WTC11 (cell line): ENCODE measurements around the gene SLC39A3. TPM values are rescaled to one million over a fixed set of nuclear protein-coding genes. Genes with fewer than 3 reads are reported as not detected.

Source experiments
- CREB1 ChIP-seq: sonication (generic); formaldehyde crosslinking; IDR thresholded peaks from 2 replicates; pipeline ENCODE4 v1.8.0; 2023; ENCODE audit warnings: mild to moderate bottlenecking, missing genetic modification reagents
- CREM ChIP-seq: sonication (generic); formaldehyde crosslinking; IDR thresholded peaks from 2 replicates; pipeline ENCODE4 v1.8.1; 2022; ENCODE audit warnings: mild to moderate bottlenecking, missing genetic modification reagents, moderate library complexity
- ESRRA ChIP-seq: sonication (generic); formaldehyde crosslinking; IDR thresholded peaks from 2 replicates; pipeline ENCODE4 v1.8.1; 2022; ENCODE audit warnings: mild to moderate bottlenecking, missing genetic modification reagents, borderline replicate concordance
- FOXJ3 ChIP-seq: sonication (generic); formaldehyde crosslinking; IDR thresholded peaks from 2 replicates; pipeline ENCODE4 v1.9.0; 2021; ENCODE audit warnings: missing genetic modification reagents, mild to moderate bottlenecking, borderline replicate concordance
- GTF2I ChIP-seq: fragments of 250-450 bp; sonication (Bioruptor Pico); conservative IDR thresholded peaks from 2 replicates; pipeline ENCODE4 v1.4.0; 2021; ENCODE audit warnings: mild to moderate bottlenecking
- JUN ChIP-seq: sonication (generic); formaldehyde crosslinking; IDR thresholded peaks from 2 replicates; pipeline ENCODE4 v1.8.0; 2023; ENCODE audit warnings: mild to moderate bottlenecking, missing genetic modification reagents
- KAT7 ChIP-seq: sonication (generic); formaldehyde crosslinking; IDR thresholded peaks from 2 replicates; pipeline ENCODE4 v1.8.1; 2023; ENCODE audit warnings: missing genetic modification reagents, mild to moderate bottlenecking, borderline replicate concordance
- NR1H2 ChIP-seq: sonication (generic); formaldehyde crosslinking; IDR thresholded peaks from 2 replicates; pipeline ENCODE4 v1.9.0; 2021; ENCODE audit warnings: mild to moderate bottlenecking, moderate library complexity, missing genetic modification reagents
- NR2C2 ChIP-seq: sonication (generic); formaldehyde crosslinking; IDR thresholded peaks from 2 replicates; pipeline ENCODE4 v1.8.0; 2022; ENCODE audit warnings: mild to moderate bottlenecking, missing genetic modification reagents
- NR3C1 ChIP-seq: sonication (generic); formaldehyde crosslinking; conservative IDR thresholded peaks from 2 replicates; pipeline ENCODE4 v1.8.1; 2023; ENCODE audit warnings: low read depth, mild to moderate bottlenecking, missing genetic modification reagents
- OVOL2 ChIP-seq: fragments of 250-450 bp; sonication (Bioruptor Pico); IDR thresholded peaks from 2 replicates; pipeline ENCODE4 v1.9.0; 2021; ENCODE audit warnings: mild to moderate bottlenecking, borderline replicate concordance
- SMAD3 ChIP-seq: sonication (generic); formaldehyde crosslinking; IDR thresholded peaks from 2 replicates; pipeline ENCODE4 v1.8.0; 2022; ENCODE audit warnings: missing genetic modification reagents, mild to moderate bottlenecking, borderline replicate concordance
- TEAD4 ChIP-seq: sonication (generic); formaldehyde crosslinking; IDR thresholded peaks from 2 replicates; pipeline ENCODE4 v1.8.0; 2022; ENCODE audit warnings: mild to moderate bottlenecking, missing genetic modification reagents
- ZNF263 ChIP-seq: sonication (generic); formaldehyde crosslinking; IDR thresholded peaks from 2 replicates; pipeline ENCODE4 v1.8.1; 2022; ENCODE audit warnings: low read depth, mild to moderate bottlenecking, moderate library complexity, missing genetic modification reagents
- ZNF416 ChIP-seq: fragments of 250-450 bp; sonication (Bioruptor Pico); IDR thresholded peaks from 2 replicates; pipeline ENCODE4 v1.9.0; 2021; ENCODE audit warnings: mild to moderate bottlenecking, inconsistent platforms
- ZNF423 ChIP-seq: fragments of 250-450 bp; sonication (Bioruptor Pico); IDR thresholded peaks from 2 replicates; pipeline ENCODE4 v2.1.2; 2022; ENCODE audit warnings: mild to moderate bottlenecking, moderate library complexity
- total RNA-seq: library from RNA; stranded (reverse); gene quantifications from 3 replicates; pipeline ENCODE4 v1.2.3, GENCODE V29; 2021
- TF ChIP-seq, protein P1 (sequence below): fragments of 250-450 bp; sonication (Bioruptor Pico); IDR thresholded peaks from 2 replicates; pipeline ENCODE4 v1.9.0; 2021; ENCODE audit warnings: mild to moderate bottlenecking, borderline replicate concordance
- TF ChIP-seq, protein P2 (sequence below): sonication (generic); formaldehyde crosslinking; IDR thresholded peaks from 2 replicates; pipeline ENCODE4 v1.8.1; 2022; ENCODE audit warnings: low read depth, mild to moderate bottlenecking, moderate library complexity, missing genetic modification reagents, borderline replicate concordance
- TF ChIP-seq, protein P3 (sequence below): sonication (generic); formaldehyde crosslinking; IDR thresholded peaks from 2 replicates; pipeline ENCODE4 v1.8.1; 2022; ENCODE audit warnings: low read depth, missing genetic modification reagents, borderline replicate concordance
- TF ChIP-seq, protein P4 (sequence below): fragments of 250-450 bp; sonication (Bioruptor Pico); IDR thresholded peaks from 2 replicates; pipeline ENCODE4 v1.9.0; 2021; ENCODE audit warnings: mild to moderate bottlenecking
- TF ChIP-seq, protein P5 (sequence below): sonication (generic); formaldehyde crosslinking; conservative IDR thresholded peaks from 2 replicates; pipeline ENCODE4 v1.8.1; 2022; ENCODE audit warnings: mild to moderate bottlenecking, missing genetic modification reagents
- TF ChIP-seq, protein P6 (sequence below): fragments of 200-600 bp; IDR thresholded peaks from 2 replicates; pipeline ENCODE4 v1.8.0; 2022; ENCODE audit warnings: antibody characterized with exemption

SLC39A3 gene
- total RNA-seq, 1 experiment from 2014 or later: 38.0 TPM

DNA sequence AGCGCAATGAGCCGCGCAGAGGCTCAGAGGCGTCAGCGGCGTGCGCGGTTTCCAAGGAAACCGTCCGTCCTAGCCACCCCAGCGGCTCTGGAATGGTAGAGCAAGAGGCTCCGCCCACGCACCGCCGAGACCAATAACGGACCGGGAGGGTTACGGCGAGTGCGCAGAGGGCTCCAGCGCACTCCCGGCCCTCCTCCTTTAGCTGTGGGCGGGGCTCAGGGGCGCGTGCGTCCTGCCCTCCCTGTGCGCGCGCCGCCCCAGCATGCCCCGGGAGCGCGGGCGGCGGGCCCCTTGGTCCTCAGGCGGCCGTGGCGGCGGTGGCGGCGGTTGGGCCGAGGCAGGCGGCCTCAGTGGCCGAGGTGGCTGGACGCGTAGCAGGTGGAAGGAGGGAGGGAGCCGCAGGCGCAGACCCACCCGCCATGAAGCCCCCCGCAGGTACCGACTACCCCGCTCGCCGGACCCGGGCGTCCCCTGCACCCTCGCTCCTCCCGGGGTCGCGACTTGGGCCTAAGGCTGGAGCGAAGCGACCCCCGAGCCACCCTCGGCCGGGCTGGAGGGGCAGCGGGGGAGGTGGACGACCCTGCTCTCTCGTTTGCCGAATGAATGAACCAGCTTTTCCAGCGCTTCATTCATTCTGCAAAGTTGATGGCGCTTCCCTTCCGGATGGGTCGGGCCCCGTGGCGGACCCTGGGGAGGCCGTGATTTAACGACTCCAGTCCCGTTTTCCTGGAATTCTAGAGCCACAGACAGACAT lies 45.6 kb upstream of the SLC39A3 start, which contains the start of gene THOP1 (continued):
- TF ChIP-seq, protein P1, sequence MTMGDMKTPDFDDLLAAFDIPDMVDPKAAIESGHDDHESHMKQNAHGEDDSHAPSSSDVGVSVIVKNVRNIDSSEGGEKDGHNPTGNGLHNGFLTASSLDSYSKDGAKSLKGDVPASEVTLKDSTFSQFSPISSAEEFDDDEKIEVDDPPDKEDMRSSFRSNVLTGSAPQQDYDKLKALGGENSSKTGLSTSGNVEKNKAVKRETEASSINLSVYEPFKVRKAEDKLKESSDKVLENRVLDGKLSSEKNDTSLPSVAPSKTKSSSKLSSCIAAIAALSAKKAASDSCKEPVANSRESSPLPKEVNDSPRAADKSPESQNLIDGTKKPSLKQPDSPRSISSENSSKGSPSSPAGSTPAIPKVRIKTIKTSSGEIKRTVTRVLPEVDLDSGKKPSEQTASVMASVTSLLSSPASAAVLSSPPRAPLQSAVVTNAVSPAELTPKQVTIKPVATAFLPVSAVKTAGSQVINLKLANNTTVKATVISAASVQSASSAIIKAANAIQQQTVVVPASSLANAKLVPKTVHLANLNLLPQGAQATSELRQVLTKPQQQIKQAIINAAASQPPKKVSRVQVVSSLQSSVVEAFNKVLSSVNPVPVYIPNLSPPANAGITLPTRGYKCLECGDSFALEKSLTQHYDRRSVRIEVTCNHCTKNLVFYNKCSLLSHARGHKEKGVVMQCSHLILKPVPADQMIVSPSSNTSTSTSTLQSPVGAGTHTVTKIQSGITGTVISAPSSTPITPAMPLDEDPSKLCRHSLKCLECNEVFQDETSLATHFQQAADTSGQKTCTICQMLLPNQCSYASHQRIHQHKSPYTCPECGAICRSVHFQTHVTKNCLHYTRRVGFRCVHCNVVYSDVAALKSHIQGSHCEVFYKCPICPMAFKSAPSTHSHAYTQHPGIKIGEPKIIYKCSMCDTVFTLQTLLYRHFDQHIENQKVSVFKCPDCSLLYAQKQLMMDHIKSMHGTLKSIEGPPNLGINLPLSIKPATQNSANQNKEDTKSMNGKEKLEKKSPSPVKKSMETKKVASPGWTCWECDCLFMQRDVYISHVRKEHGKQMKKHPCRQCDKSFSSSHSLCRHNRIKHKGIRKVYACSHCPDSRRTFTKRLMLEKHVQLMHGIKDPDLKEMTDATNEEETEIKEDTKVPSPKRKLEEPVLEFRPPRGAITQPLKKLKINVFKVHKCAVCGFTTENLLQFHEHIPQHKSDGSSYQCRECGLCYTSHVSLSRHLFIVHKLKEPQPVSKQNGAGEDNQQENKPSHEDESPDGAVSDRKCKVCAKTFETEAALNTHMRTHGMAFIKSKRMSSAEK (CRISPR knock-in tag): no peak
- no peak for TF ChIP-seq NR1H2 (CRISPR knock-in tag)
- no peak for TF ChIP-seq NR2C2 (CRISPR knock-in tag)
- no peak for TF ChIP-seq SMAD3 (CRISPR knock-in tag)
- TF ChIP-seq FOXJ3 (CRISPR knock-in tag): no peak
- TF ChIP-seq OVOL2 (CRISPR knock-in tag): no peak
- TF ChIP-seq CREB1 (CRISPR knock-in tag): no peak
- TF ChIP-seq KAT7: peak; percentile 98; the same call in 1 of the 2 replicates
- TF ChIP-seq, protein P2, sequence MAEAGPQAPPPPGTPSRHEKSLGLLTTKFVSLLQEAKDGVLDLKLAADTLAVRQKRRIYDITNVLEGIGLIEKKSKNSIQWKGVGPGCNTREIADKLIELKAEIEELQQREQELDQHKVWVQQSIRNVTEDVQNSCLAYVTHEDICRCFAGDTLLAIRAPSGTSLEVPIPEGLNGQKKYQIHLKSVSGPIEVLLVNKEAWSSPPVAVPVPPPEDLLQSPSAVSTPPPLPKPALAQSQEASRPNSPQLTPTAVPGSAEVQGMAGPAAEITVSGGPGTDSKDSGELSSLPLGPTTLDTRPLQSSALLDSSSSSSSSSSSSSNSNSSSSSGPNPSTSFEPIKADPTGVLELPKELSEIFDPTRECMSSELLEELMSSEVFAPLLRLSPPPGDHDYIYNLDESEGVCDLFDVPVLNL (CRISPR knock-in tag): no peak
- peak; percentile 48; the same call in 1 of the 2 replicates for TF ChIP-seq ESRRA (CRISPR knock-in tag)
- TF ChIP-seq, protein P3, sequence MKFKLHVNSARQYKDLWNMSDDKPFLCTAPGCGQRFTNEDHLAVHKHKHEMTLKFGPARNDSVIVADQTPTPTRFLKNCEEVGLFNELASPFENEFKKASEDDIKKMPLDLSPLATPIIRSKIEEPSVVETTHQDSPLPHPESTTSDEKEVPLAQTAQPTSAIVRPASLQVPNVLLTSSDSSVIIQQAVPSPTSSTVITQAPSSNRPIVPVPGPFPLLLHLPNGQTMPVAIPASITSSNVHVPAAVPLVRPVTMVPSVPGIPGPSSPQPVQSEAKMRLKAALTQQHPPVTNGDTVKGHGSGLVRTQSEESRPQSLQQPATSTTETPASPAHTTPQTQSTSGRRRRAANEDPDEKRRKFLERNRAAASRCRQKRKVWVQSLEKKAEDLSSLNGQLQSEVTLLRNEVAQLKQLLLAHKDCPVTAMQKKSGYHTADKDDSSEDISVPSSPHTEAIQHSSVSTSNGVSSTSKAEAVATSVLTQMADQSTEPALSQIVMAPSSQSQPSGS (CRISPR knock-in tag): no peak
- TF ChIP-seq ZNF423 (CRISPR knock-in tag): no peak
- TF ChIP-seq JUN: peak; percentile 70
- TF ChIP-seq, protein P4, sequence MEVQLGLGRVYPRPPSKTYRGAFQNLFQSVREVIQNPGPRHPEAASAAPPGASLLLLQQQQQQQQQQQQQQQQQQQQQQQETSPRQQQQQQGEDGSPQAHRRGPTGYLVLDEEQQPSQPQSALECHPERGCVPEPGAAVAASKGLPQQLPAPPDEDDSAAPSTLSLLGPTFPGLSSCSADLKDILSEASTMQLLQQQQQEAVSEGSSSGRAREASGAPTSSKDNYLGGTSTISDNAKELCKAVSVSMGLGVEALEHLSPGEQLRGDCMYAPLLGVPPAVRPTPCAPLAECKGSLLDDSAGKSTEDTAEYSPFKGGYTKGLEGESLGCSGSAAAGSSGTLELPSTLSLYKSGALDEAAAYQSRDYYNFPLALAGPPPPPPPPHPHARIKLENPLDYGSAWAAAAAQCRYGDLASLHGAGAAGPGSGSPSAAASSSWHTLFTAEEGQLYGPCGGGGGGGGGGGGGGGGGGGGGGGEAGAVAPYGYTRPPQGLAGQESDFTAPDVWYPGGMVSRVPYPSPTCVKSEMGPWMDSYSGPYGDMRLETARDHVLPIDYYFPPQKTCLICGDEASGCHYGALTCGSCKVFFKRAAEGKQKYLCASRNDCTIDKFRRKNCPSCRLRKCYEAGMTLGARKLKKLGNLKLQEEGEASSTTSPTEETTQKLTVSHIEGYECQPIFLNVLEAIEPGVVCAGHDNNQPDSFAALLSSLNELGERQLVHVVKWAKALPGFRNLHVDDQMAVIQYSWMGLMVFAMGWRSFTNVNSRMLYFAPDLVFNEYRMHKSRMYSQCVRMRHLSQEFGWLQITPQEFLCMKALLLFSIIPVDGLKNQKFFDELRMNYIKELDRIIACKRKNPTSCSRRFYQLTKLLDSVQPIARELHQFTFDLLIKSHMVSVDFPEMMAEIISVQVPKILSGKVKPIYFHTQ (CRISPR knock-in tag): no peak
- TF ChIP-seq, protein P5, sequence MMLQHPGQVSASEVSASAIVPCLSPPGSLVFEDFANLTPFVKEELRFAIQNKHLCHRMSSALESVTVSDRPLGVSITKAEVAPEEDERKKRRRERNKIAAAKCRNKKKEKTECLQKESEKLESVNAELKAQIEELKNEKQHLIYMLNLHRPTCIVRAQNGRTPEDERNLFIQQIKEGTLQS (CRISPR knock-in tag): no peak
- peak; percentile 69 for TF ChIP-seq CREM
- TF ChIP-seq TEAD4 (CRISPR knock-in tag): peak; percentile 14; the same call in 1 of the 2 replicates
- TF ChIP-seq NR3C1 (CRISPR knock-in tag): no peak
- TF ChIP-seq GTF2I (CRISPR knock-in tag): no peak
- TF ChIP-seq, protein P6, sequence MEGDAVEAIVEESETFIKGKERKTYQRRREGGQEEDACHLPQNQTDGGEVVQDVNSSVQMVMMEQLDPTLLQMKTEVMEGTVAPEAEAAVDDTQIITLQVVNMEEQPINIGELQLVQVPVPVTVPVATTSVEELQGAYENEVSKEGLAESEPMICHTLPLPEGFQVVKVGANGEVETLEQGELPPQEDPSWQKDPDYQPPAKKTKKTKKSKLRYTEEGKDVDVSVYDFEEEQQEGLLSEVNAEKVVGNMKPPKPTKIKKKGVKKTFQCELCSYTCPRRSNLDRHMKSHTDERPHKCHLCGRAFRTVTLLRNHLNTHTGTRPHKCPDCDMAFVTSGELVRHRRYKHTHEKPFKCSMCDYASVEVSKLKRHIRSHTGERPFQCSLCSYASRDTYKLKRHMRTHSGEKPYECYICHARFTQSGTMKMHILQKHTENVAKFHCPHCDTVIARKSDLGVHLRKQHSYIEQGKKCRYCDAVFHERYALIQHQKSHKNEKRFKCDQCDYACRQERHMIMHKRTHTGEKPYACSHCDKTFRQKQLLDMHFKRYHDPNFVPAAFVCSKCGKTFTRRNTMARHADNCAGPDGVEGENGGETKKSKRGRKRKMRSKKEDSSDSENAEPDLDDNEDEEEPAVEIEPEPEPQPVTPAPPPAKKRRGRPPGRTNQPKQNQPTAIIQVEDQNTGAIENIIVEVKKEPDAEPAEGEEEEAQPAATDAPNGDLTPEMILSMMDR: no peak
- no peak for TF ChIP-seq ZNF416 (CRISPR knock-in tag)
- no peak for TF ChIP-seq ZNF263
